Thyroid gland (tissue), 4 donors: ENCODE results near the gene MAGI1.

Experiments
- CTCF ChIP-seq, 6 experiments: fragments of 200-600 bp in 3 of 6; fragments of 450-650 bp in 3 of 6; sonication (generic) in 3 of 6; IDR thresholded peaks; one replicate each; pipeline ENCODE4 v1.5.1; 2016 to 2019; ENCODE audit warnings: antibody characterized with exemption in 6 of 6, mild to moderate bottlenecking in 2 of 6, inconsistent platforms in 1 of 6, moderate library complexity in 1 of 6
- POLR2A ChIP-seq, 2 donors: fragments of 450-650 bp; IDR thresholded peaks; one replicate each; pipeline ENCODE4 v1.6.1; 2017; ENCODE audit warnings: antibody characterized with exemption in 2 of 2, mild to moderate bottlenecking in 2 of 2, moderate library complexity in 1 of 2

GRCh38 chr3:65808824-65809223, 229.9 kb downstream of the MAGI1 start:
- TF ChIP-seq CTCF (IDR thresholded peaks at IDR 0.05) = no peak
- TF ChIP-seq POLR2A (IDR thresholded peaks at IDR 0.05) = no peak
